ENCODE measurements around the gene ZPBP. TPM values are rescaled to one million over a fixed set of nuclear protein-coding genes. Genes with fewer than 3 reads are reported as not detected.
"Not testable (repeated sequence)": the region's sequence is repeated elsewhere in the genome, so short reads cannot be mapped to it uniquely, and the experiment has no call there.

The ZPBP gene
- polyA plus RNA-seq, 4 donors, result 0.12 TPM; not detected in 3

DNA sequence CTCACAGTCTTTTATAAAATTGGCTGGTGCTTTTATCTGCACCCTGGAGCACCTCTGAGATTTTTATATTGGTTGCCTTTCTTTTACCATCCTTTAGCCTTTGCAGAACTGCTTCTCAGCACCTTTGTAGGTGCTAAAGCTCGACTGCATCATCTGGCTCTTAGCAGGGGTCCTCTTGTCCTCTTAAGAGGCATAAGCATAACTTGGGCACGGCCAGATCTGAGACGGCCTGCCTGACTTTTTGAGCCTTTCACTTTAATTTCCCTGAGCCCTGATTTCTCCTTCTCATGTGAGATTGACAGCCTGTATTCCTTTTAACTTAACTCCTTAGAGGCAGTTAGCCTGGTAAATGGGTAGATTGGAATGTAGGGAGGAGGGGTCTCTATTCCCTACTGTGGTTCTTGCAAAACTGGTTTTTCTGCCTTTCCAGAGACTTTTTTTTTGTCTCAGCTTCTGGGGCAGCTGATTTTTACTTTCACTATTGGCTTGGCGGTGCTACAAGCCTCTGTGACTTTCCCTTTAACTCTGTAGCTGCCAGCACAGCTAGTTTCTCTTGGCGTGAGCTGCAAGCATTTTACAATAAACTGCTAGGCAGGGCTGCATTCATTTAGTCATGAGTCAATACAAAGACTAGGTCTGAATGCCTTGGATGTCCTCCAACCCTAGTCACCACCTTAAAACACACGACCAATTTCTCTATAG, 24.0 kb downstream of the ZPBP start:
- H3K36me3 ChIP-seq (ENCODE audit: control insufficient read depth in 3 of 3, insufficient read depth in 2 of 3, low read depth in 1 of 3, low read length in 3 of 3), result no peaks in the 10 kb centered on the region
- peaks cover 2 to 7% (median 7%) of the 10 kb centered on the region in 3 donors for H3K4me1 ChIP-seq (ENCODE audit: control insufficient read depth in 3 of 3, insufficient read depth in 2 of 3, low read depth in 1 of 3, low read length in 2 of 3)
- no peaks in the 10 kb centered on the region for H3K27me3 ChIP-seq (ENCODE audit: control insufficient read depth in 3 of 3, insufficient read depth in 3 of 3, low read length in 3 of 3)
- H3K4me3 ChIP-seq (ENCODE audit: low read depth in 1 of 3, low read length in 3 of 3), result peak overlapping the region; percentile 35 to 53 (median 39)
- FAIRE-seq (no peak), DNase-seq (peak; percentile 69 to 78)
- H3K9me3 ChIP-seq (ENCODE audit: control insufficient read depth in 2 of 2, insufficient read depth in 1 of 2, low read depth in 1 of 2, low read length in 1 of 2), result peaks cover 0 to 23% of the 10 kb centered on the region in 2 donors
- WGBS, 3 donors, result 0 to 1% (median 1%) methylated on average over 6 of the region's 6 CpGs
- peak overlapping the region in 2 of 3 donors; percentile 24 to 55 for H3K27ac ChIP-seq (ENCODE audit: low read depth in 1 of 3, low read length in 2 of 3)

DNA sequence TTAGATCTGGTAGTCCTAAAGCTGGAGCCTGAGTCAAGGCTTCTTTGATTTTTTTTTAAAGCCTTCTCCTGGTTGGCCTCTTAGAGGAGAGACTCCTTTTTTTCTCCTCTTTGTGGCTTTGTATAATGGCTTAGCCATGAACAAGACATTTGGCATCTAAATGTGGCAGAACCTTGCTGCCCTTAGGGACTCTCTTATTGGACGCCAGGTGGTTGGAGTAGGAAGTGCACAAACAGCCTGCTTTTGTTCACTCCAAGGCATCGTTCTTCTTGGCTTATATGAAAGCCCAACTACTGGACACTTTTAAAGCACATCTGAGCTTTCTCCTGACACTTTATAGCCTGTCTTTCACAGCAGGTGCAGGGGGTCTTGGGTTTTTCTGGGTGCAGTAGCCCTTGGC, 25.0 kb downstream of the ZPBP start:
- Histone ChIP-seq H3K27me3 (ENCODE audit: control insufficient read depth in 3 of 3, insufficient read depth in 3 of 3, low read length in 3 of 3) (no peaks in the 10 kb centered on the region), H3K4me3 (ENCODE audit: low read depth in 1 of 3, low read length in 3 of 3) (peak overlapping the region in 1 of 3 donors; percentile 53), H3K27ac (ENCODE audit: low read depth in 1 of 3, low read length in 2 of 3) (no peak overlapping the region), H3K9me3 (ENCODE audit: control insufficient read depth in 2 of 2, insufficient read depth in 1 of 2, low read depth in 1 of 2, low read length in 1 of 2) (peaks cover 0 to 24% of the 10 kb centered on the region in 2 donors), H3K4me1 (ENCODE audit: control insufficient read depth in 3 of 3, insufficient read depth in 2 of 3, low read depth in 1 of 3, low read length in 2 of 3) (peaks cover 2 to 7% (median 7%) of the 10 kb centered on the region in 3 donors), H3K36me3 (ENCODE audit: control insufficient read depth in 3 of 3, insufficient read depth in 2 of 3, low read depth in 1 of 3, low read length in 3 of 3) (no peaks in the 10 kb centered on the region)
- DNase-seq (peak in 1 of 2 donors; percentile 54), FAIRE-seq (no peak)
- 6 to 27% (median 16%) methylated on average over 2 of the region's 2 CpGs for WGBS, 3 donors

GRCh38 chr7:50062951-50063350, 30.1 kb downstream of the ZPBP start:
- no peaks in the 10 kb centered on the region for H3K36me3 ChIP-seq (ENCODE audit: control insufficient read depth in 3 of 3, insufficient read depth in 2 of 3, low read depth in 1 of 3, low read length in 3 of 3)
- 44 to 69% (median 59%) methylated on average over 2 of the region's 2 CpGs for WGBS, 3 donors
- H3K9me3 ChIP-seq (ENCODE audit: control insufficient read depth in 2 of 2, insufficient read depth in 1 of 2, low read depth in 1 of 2, low read length in 1 of 2), result peaks cover 0 to 8% of the 10 kb centered on the region in 2 donors
- DNase-seq (no peak), FAIRE-seq (no peak)
- H3K4me1 ChIP-seq (ENCODE audit: control insufficient read depth in 3 of 3, insufficient read depth in 2 of 3, low read depth in 1 of 3, low read length in 2 of 3), result peaks cover 0 to under 1% (median 0%) of the 10 kb centered on the region in 3 donors
- H3K4me3 ChIP-seq (ENCODE audit: low read depth in 1 of 3, low read length in 3 of 3), result no peak overlapping the region
- H3K27me3 ChIP-seq (ENCODE audit: control insufficient read depth in 3 of 3, insufficient read depth in 3 of 3, low read length in 3 of 3), result peaks cover 0 to 4% (median 0%) of the 10 kb centered on the region in 3 donors
- H3K27ac ChIP-seq (ENCODE audit: low read depth in 1 of 3, low read length in 2 of 3), result no peak overlapping the region

GRCh38 chr7:50056131-50056530, 36.9 kb downstream of the ZPBP start:
- 67 to 76% (median 70%) methylated on average over 1 of the region's 1 CpG for WGBS, 3 donors
- Histone ChIP-seq H3K27ac (ENCODE audit: low read depth in 1 of 3, low read length in 2 of 3) (no peak overlapping the region), H3K4me3 (ENCODE audit: low read depth in 1 of 3, low read length in 3 of 3) (no peak overlapping the region), H3K4me1 (ENCODE audit: control insufficient read depth in 3 of 3, insufficient read depth in 2 of 3, low read depth in 1 of 3, low read length in 2 of 3) (no peaks in the 10 kb centered on the region), H3K36me3 (ENCODE audit: control insufficient read depth in 3 of 3, insufficient read depth in 2 of 3, low read depth in 1 of 3, low read length in 3 of 3) (no peaks in the 10 kb centered on the region), H3K27me3 (ENCODE audit: control insufficient read depth in 3 of 3, insufficient read depth in 3 of 3, low read length in 3 of 3) (peaks cover 0 to 4% (median 0%) of the 10 kb centered on the region in 3 donors), H3K9me3 (ENCODE audit: control insufficient read depth in 2 of 2, insufficient read depth in 1 of 2, low read depth in 1 of 2, low read length in 1 of 2) (no peaks in the 10 kb centered on the region)
- FAIRE-seq (no peak), DNase-seq (no peak)

DNA sequence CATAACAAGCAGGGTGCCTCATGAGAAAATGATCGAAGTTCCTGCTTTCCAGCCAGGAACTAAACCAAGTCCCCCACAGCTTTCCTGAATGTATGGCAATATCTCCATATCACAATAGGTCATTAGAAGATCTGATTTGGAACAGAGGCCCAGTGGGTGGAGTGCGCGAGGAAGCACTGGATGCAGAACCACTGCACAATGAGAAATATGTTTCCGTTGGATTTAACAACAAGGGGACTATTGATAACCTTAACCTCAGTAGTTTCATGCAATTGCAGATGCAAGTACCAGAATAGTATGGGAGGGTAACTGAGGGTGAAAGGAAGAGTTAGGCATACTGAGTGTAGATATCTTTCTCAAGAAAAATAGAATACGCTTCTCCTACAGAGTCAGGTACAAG, 45.3 kb downstream of the ZPBP start:
- Histone ChIP-seq H3K4me1 (ENCODE audit: control insufficient read depth in 3 of 3, insufficient read depth in 2 of 3, low read depth in 1 of 3, low read length in 2 of 3) (no peaks in the 10 kb centered on the region), H3K27ac (ENCODE audit: low read depth in 1 of 3, low read length in 2 of 3) (no peak overlapping the region), H3K4me3 (ENCODE audit: low read depth in 1 of 3, low read length in 3 of 3) (no peak overlapping the region), H3K9me3 (ENCODE audit: control insufficient read depth in 2 of 2, insufficient read depth in 1 of 2, low read depth in 1 of 2, low read length in 1 of 2) (no peaks in the 10 kb centered on the region), H3K27me3 (ENCODE audit: control insufficient read depth in 3 of 3, insufficient read depth in 3 of 3, low read length in 3 of 3) (peaks cover 0 to 2% (median 0%) of the 10 kb centered on the region in 3 donors), H3K36me3 (ENCODE audit: control insufficient read depth in 3 of 3, insufficient read depth in 2 of 3, low read depth in 1 of 3, low read length in 3 of 3) (no peaks in the 10 kb centered on the region)
- WGBS, 3 donors, result 79 to 85% (median 82%) methylated on average over 5 of the region's 5 CpGs
- FAIRE-seq (no peak), DNase-seq (no peak)

- H3K27ac ChIP-seq (ENCODE audit: low read depth in 1 of 3, low read length in 2 of 3), result not testable (repeated sequence)
These were observed 51.9 kb downstream of the ZPBP start for GRCh38 chr7:50041165-50041564.

DNA sequence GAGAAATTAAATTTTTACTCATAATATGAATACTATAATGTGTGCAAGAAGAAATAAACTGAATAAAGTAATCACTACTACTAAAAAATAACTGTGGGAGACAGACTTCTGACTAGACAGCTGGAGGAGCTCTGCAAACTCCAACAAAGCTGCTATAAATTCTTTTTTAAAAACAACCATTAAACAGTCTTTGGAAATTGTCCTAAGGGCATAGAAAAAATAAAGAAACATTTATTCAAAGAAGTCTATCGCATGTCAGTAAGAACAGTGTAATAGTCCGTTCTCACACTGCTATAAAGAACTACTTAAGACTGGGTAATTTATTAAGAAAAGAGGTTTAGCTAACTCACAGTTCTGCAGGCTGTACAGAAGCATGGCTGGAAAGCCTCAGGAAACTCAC, 56.0 kb downstream of the ZPBP start:
- H3K27ac ChIP-seq (ENCODE audit: low read depth in 1 of 3, low read length in 2 of 3), result no peak overlapping the region
- DNase-seq (no peak), FAIRE-seq (no peak)
- 60 to 88% (median 81%) methylated on average over 2 of the region's 2 CpGs for WGBS, 3 donors
- H3K9me3 ChIP-seq (ENCODE audit: control insufficient read depth in 2 of 2, insufficient read depth in 1 of 2, low read depth in 1 of 2, low read length in 1 of 2), result no peaks in the 10 kb centered on the region
- H3K4me1 ChIP-seq (ENCODE audit: control insufficient read depth in 3 of 3, insufficient read depth in 2 of 3, low read depth in 1 of 3, low read length in 2 of 3), result no peaks in the 10 kb centered on the region
- no peaks in the 10 kb centered on the region for H3K36me3 ChIP-seq (ENCODE audit: control insufficient read depth in 3 of 3, insufficient read depth in 2 of 3, low read depth in 1 of 3, low read length in 3 of 3)
- no peaks in the 10 kb centered on the region for H3K27me3 ChIP-seq (ENCODE audit: control insufficient read depth in 3 of 3, insufficient read depth in 3 of 3, low read length in 3 of 3)
- no peak overlapping the region for H3K4me3 ChIP-seq (ENCODE audit: low read depth in 1 of 3, low read length in 3 of 3)

More at GRCh38 chr7:50041165-50041564, 51.9 kb downstream of the ZPBP start:
- not testable (repeated sequence) for H3K27me3 ChIP-seq (ENCODE audit: control insufficient read depth in 3 of 3, insufficient read depth in 3 of 3, low read length in 3 of 3); DNase-seq; H3K4me3 ChIP-seq (ENCODE audit: low read depth in 1 of 3, low read length in 3 of 3); H3K9me3 ChIP-seq (ENCODE audit: control insufficient read depth in 2 of 2, insufficient read depth in 1 of 2, low read depth in 1 of 2, low read length in 1 of 2); FAIRE-seq; H3K36me3 ChIP-seq (ENCODE audit: control insufficient read depth in 3 of 3, insufficient read depth in 2 of 3, low read depth in 1 of 3, low read length in 3 of 3); H3K4me1 ChIP-seq (ENCODE audit: control insufficient read depth in 3 of 3, insufficient read depth in 2 of 3, low read depth in 1 of 3, low read length in 2 of 3)
- WGBS, 3 donors, result 70 to 76% (median 75%) methylated on average over 5 to 6 of the region's 6 CpGs

DNA sequence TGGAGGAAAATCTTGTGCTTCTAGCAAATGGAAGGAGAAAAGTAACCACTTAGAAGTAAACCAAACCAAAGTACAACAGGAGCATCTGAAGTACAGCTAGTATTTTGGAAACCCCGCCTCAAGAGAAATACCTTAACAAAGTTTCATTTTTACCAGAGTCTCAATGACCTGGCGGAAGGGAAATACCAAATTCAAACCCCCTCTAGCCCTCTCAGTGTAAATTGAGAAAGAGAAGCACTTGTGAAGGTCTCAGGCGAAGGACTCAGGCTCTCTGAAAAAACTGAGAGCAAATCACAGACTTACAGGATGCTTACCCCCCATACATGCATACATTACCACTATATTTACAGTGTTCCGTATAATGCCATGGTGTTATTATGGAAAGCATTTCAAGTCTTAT, 70.1 kb downstream of the ZPBP start:
- no peak overlapping the region for H3K4me3 ChIP-seq (ENCODE audit: low read depth in 1 of 3, low read length in 3 of 3)
- WGBS, 3 donors, result 79 to 82% (median 82%) methylated on average over 4 of the region's 4 CpGs

GRCh38 chr7:50022451-50022850, 70.6 kb downstream of the ZPBP start:
- DNase-seq (no peak), FAIRE-seq (no peak)
- Histone ChIP-seq H3K4me3 (ENCODE audit: low read depth in 1 of 3, low read length in 3 of 3) (no peak overlapping the region), H3K36me3 (ENCODE audit: control insufficient read depth in 3 of 3, insufficient read depth in 2 of 3, low read depth in 1 of 3, low read length in 3 of 3) (no peaks in the 10 kb centered on the region), H3K27ac (ENCODE audit: low read depth in 1 of 3, low read length in 2 of 3) (no peak overlapping the region), H3K27me3 (ENCODE audit: control insufficient read depth in 3 of 3, insufficient read depth in 3 of 3, low read length in 3 of 3) (no peaks in the 10 kb centered on the region), H3K4me1 (ENCODE audit: control insufficient read depth in 3 of 3, insufficient read depth in 2 of 3, low read depth in 1 of 3, low read length in 2 of 3) (no peaks in the 10 kb centered on the region), H3K9me3 (ENCODE audit: control insufficient read depth in 2 of 2, insufficient read depth in 1 of 2, low read depth in 1 of 2, low read length in 1 of 2) (no peaks in the 10 kb centered on the region)
- 70 to 78% (median 70%) methylated on average over 3 of the region's 3 CpGs for WGBS, 3 donors

More for the DNA sequence above, 70.1 kb downstream of the ZPBP start:
- Histone ChIP-seq H3K36me3 (ENCODE audit: control insufficient read depth in 3 of 3, insufficient read depth in 2 of 3, low read depth in 1 of 3, low read length in 3 of 3) (no peaks in the 10 kb centered on the region), H3K27ac (ENCODE audit: low read depth in 1 of 3, low read length in 2 of 3) (no peak overlapping the region), H3K27me3 (ENCODE audit: control insufficient read depth in 3 of 3, insufficient read depth in 3 of 3, low read length in 3 of 3) (no peaks in the 10 kb centered on the region), H3K4me1 (ENCODE audit: control insufficient read depth in 3 of 3, insufficient read depth in 2 of 3, low read depth in 1 of 3, low read length in 2 of 3) (no peaks in the 10 kb centered on the region), H3K9me3 (ENCODE audit: control insufficient read depth in 2 of 2, insufficient read depth in 1 of 2, low read depth in 1 of 2, low read length in 1 of 2) (no peaks in the 10 kb centered on the region)
- DNase-seq (no peak), FAIRE-seq (no peak)

Measured in small intestine (tissue), 7 donors.